Small intestine (tissue), 7 donors: Measurements from ENCODE around the gene LIN54. TPM values are rescaled to one million over a fixed set of nuclear protein-coding genes. Genes with fewer than 3 reads are reported as not detected.

ENCODE experiments used
- DNase-seq, 2 donors: peaks; one replicate each; pipeline versions ENCODE4 v3.0.0 to v3.0.0-alpha.2; 2013
- FAIRE-seq: peaks from 2 replicates; lab custom pipeline; 2012; peaks lifted over from hg19 to GRCh38; lab: Jason Lieb, UNC
- H3K27ac ChIP-seq, 3 donors: one replicate each; pipeline ENCODE4 v1.5.1; 2013; ENCODE audit warnings: low read length in 2 of 3, mild to moderate bottlenecking in 2 of 3, control low read depth in 1 of 3, inconsistent platforms in 1 of 3, low read depth in 1 of 3, moderate library complexity in 1 of 3
- H3K27me3 ChIP-seq, 3 donors: one replicate each; pipeline ENCODE4 v1.6.1; 2013; ENCODE audit warnings: low read length in 3 of 3, inconsistent platforms in 1 of 3; ENCODE audit not compliant: control insufficient read depth in 3 of 3, insufficient read depth in 3 of 3
- H3K36me3 ChIP-seq, 3 donors: one replicate each; pipeline ENCODE4 v1.6.1; 2013; ENCODE audit warnings: low read length in 3 of 3, inconsistent platforms in 1 of 3, low read depth in 1 of 3, mild to moderate bottlenecking in 1 of 3, moderate library complexity in 1 of 3; ENCODE audit not compliant: control insufficient read depth in 3 of 3, insufficient read depth in 2 of 3
- H3K4me1 ChIP-seq, 3 donors: one replicate each; pipeline ENCODE4 v1.6.1; 2013; ENCODE audit warnings: low read length in 2 of 3, inconsistent platforms in 1 of 3, low read depth in 1 of 3, mild to moderate bottlenecking in 1 of 3, moderate library complexity in 1 of 3; ENCODE audit not compliant: control insufficient read depth in 3 of 3, insufficient read depth in 2 of 3
- H3K4me3 ChIP-seq, 3 donors: one replicate each; pipeline ENCODE4 v1.5.1; 2013; ENCODE audit warnings: low read length in 3 of 3, control low read depth in 1 of 3, inconsistent platforms in 1 of 3, low read depth in 1 of 3, mild to moderate bottlenecking in 1 of 3, moderate library complexity in 1 of 3
- H3K9me3 ChIP-seq, 2 donors: one replicate each; pipeline ENCODE4 v1.6.1; 2013; ENCODE audit warnings: low read depth in 1 of 2, low read length in 1 of 2; ENCODE audit not compliant: control insufficient read depth in 2 of 2, insufficient read depth in 1 of 2
- WGBS, 3 donors: extraction: QIAGEN DNeasy Blood & Tissue Kit; methylation state at CpG; one replicate each; pipeline ENCODE4 v1.1.7; 2013; 5-methylcytosine and 5-hydroxymethylcytosine counted together
- polyA plus RNA-seq, 4 donors: library from polyadenylated mRNA; stranded (reverse) in 3 of 4; unstranded in 1 of 4; fragments of 200-250 nt in 3 of 4; fragments of 120-200 nt in 1 of 4; gene quantifications; one replicate each; pipeline versions ENCODE4 v1.2.1 to v1.2.3, GENCODE V29; 2013
- donor health status: healthy with polysubstance abuse.
- donor health status: control.
- donor health status: control.
- donor health status: Bipolar disorder and iron deficiency.
- donor health status: healthy.

The LIN54 gene
- polyA plus RNA-seq, 4 donors: 3.0 to 11.8 (median 4.0) TPM

- Histone ChIP-seq H3K4me3 (peak overlapping the region; percentile 52 to 98 (median 84)), H3K27ac (peak overlapping the region; percentile 97 to 100 (median 99)), H3K36me3 (peaks cover 0 to 9% (median 3%) of the 10 kb centered on the region in 3 donors), H3K9me3 (no peaks in the 10 kb centered on the region), H3K4me1 (peaks cover 0 to 21% (median 2%) of the 10 kb centered on the region in 3 donors), H3K27me3 (no peaks in the 10 kb centered on the region)
- 0 to 1% (median 0%) methylated on average over 14 of the region's 14 CpGs for WGBS, 3 donors
- DNase-seq (no peak), FAIRE-seq (no peak)
Measured at GRCh38 chr4:82900066-82900410, 110.6 kb downstream of the LIN54 start.

GRCh38 chr4:82899374-82900065 is 111.1 kb downstream of the LIN54 start:
- peak in 1 of 2 donors; percentile 16 for DNase-seq
- H3K27ac ChIP-seq: peak overlapping the region; percentile 97 to 100 (median 99)
- peaks cover 0 to 21% (median 3%) of the 10 kb centered on the region in 3 donors for H3K4me1 ChIP-seq
- no peaks in the 10 kb centered on the region for H3K9me3 ChIP-seq
- FAIRE-seq: no peak
- H3K4me3 ChIP-seq: peak overlapping the region; percentile 52 to 98 (median 84)
- 0 to 1% (median 0%) methylated on average over 4 of the region's 4 CpGs for WGBS, 3 donors
- no peaks in the 10 kb centered on the region for H3K27me3 ChIP-seq
- H3K36me3 ChIP-seq: peaks cover under 1 to 10% (median 3%) of the 10 kb centered on the region in 3 donors

GRCh38 chr4:82898322-82899243 is 112.0 kb downstream of the LIN54 start:
- DNase-seq (peak; percentile 64 to 78), FAIRE-seq (peak; percentile 26)
- Histone ChIP-seq H3K27ac (peak overlapping the region; percentile 58 to 100 (median 78)), H3K9me3 (no peaks in the 10 kb centered on the region), H3K27me3 (no peaks in the 10 kb centered on the region), H3K4me1 (peaks cover 0 to 23% (median 3%) of the 10 kb centered on the region in 3 donors), H3K36me3 (peaks cover 5 to 10% (median 6%) of the 10 kb centered on the region in 3 donors), H3K4me3 (peak overlapping the region in 2 of 3 donors; percentile 84 to 98)
- 16 to 24% (median 24%) methylated on average over 7 of the region's 7 CpGs for WGBS, 3 donors

GRCh38 chr4:82896755-82897154 is 113.9 kb downstream of the LIN54 start:
- FAIRE-seq: no peak
- Histone ChIP-seq H3K4me1 (peaks cover 3 to 25% (median 5%) of the 10 kb centered on the region in 3 donors), H3K27ac (no peak overlapping the region), H3K9me3 (no peaks in the 10 kb centered on the region), H3K36me3 (peaks cover 5 to 14% (median 6%) of the 10 kb centered on the region in 3 donors), H3K27me3 (no peaks in the 10 kb centered on the region), H3K4me3 (no peak overlapping the region)
- no peak for DNase-seq
- 77 to 79% (median 78%) methylated on average over 1 of the region's 1 CpG for WGBS, 3 donors

GRCh38 chr4:82893942-82894341 is 116.7 kb downstream of the LIN54 start:
- peak overlapping the region in 2 of 3 donors; percentile 20 to 55 for H3K27ac ChIP-seq

GRCh38 chr4:82892467-82892802 is 118.2 kb downstream of the LIN54 start:
- H3K27ac ChIP-seq: peak overlapping the region in 2 of 3 donors; percentile 24 to 100
- 11 to 57% (median 29%) methylated on average over 1 of the region's 1 CpG for WGBS, 3 donors

More at GRCh38 chr4:82893942-82894341, 116.7 kb downstream of the LIN54 start:
- FAIRE-seq (no peak), DNase-seq (peak; percentile 45 to 68)
- WGBS, 3 donors: 29 to 76% (median 54%) methylated on average over 3 of the region's 3 CpGs
- H3K27me3 ChIP-seq: no peaks in the 10 kb centered on the region
- peaks cover 5 to 14% (median 6%) of the 10 kb centered on the region in 3 donors for H3K36me3 ChIP-seq
- peaks cover 3 to 22% (median 8%) of the 10 kb centered on the region in 3 donors for H3K4me1 ChIP-seq
- no peak overlapping the region for H3K4me3 ChIP-seq
- no peaks in the 10 kb centered on the region for H3K9me3 ChIP-seq

GRCh38 chr4:82891707-82892466 is 118.7 kb downstream of the LIN54 start:
- WGBS, 3 donors: 6 to 25% (median 18%) methylated on average over 7 of the region's 7 CpGs
- H3K27me3 ChIP-seq: no peaks in the 10 kb centered on the region
- H3K9me3 ChIP-seq: no peaks in the 10 kb centered on the region
- FAIRE-seq (no peak), DNase-seq (peak; percentile 23 to 42)
- peaks cover 5 to 21% (median 6%) of the 10 kb centered on the region in 3 donors for H3K36me3 ChIP-seq
- H3K4me1 ChIP-seq: peaks cover 5 to 16% (median 8%) of the 10 kb centered on the region in 3 donors
- peak overlapping the region; percentile 75 to 99 (median 94) for H3K4me3 ChIP-seq
- peak overlapping the region; percentile 99 to 100 (median 99) for H3K27ac ChIP-seq

More at GRCh38 chr4:82892467-82892802, 118.2 kb downstream of the LIN54 start:
- FAIRE-seq (no peak), DNase-seq (peak; percentile 31 to 54)
- no peak overlapping the region for H3K4me3 ChIP-seq
- no peaks in the 10 kb centered on the region for H3K9me3 ChIP-seq
- peaks cover 5 to 21% (median 8%) of the 10 kb centered on the region in 3 donors for H3K4me1 ChIP-seq
- H3K27me3 ChIP-seq: no peaks in the 10 kb centered on the region
- peaks cover 5 to 21% (median 6%) of the 10 kb centered on the region in 3 donors for H3K36me3 ChIP-seq
